Measurements from ENCODE around the gene ONECUT3.
"Not testable (repeated sequence)": the region's sequence is repeated elsewhere in the genome, so short reads cannot be mapped to it uniquely, and the experiment has no call there.

ONECUT3 gene

GRCh38 chr19:1756705-1757465, 3.6 kb downstream of the ONECUT3 start:
- no peak for DNase-seq

GRCh38 chr19:1757468-1758230, 4.3 kb downstream of the ONECUT3 start:
- no peak for DNase-seq

- DNase-seq, result no peak
Measured at GRCh38 chr19:1758231-1758577, 4.9 kb downstream of the ONECUT3 start.

- no peak for DNase-seq
Measured at GRCh38 chr19:1758959-1759903, 5.9 kb downstream of the ONECUT3 start.

- DNase-seq, result no peak
Measured at GRCh38 chr19:1760020-1760419, 6.7 kb downstream of the ONECUT3 start.

- DNase-seq, result not testable (repeated sequence)
Measured at GRCh38 chr19:1760786-1761527, 7.7 kb downstream of the ONECUT3 start.

- no peak for DNase-seq
Measured at GRCh38 chr19:1761528-1762242, 8.4 kb downstream of the ONECUT3 start.

GRCh38 chr19:1762243-1763117, 9.2 kb downstream of the ONECUT3 start:
- no peak for DNase-seq

- DNase-seq, result no peak
Measured at GRCh38 chr19:1763648-1764639, 10.6 kb downstream of the ONECUT3 start.

- no peak for DNase-seq
Measured at GRCh38 chr19:1764729-1765128, 11.4 kb downstream of the ONECUT3 start.

- no peak for DNase-seq
Measured at GRCh38 chr19:1765232-1765903, 12.1 kb downstream of the ONECUT3 start.

- no peak for DNase-seq
Measured at GRCh38 chr19:1765904-1766799, 12.8 kb downstream of the ONECUT3 start.

GRCh38 chr19:1766800-1767352, 13.6 kb downstream of the ONECUT3 start:
- DNase-seq, result no peak

GRCh38 chr19:1767464-1767933, 14.2 kb downstream of the ONECUT3 start:
- no peak for DNase-seq

- no peak for DNase-seq
Measured at GRCh38 chr19:1768248-1768647, 14.9 kb downstream of the ONECUT3 start.

- no peak for DNase-seq
Measured at GRCh38 chr19:1768918-1769644, 15.8 kb downstream of the ONECUT3 start.

GRCh38 chr19:1769645-1769985, 16.3 kb downstream of the ONECUT3 start:
- no peak for DNase-seq

Measured in NCI-H2029 treated with DMSO at 0.1 percent for 48 hours (cell line).